Suppressor macrophage treated with lipopolysaccharide for 4 hours (primary cell): ENCODE results near the gene ZNF26.
A peak's percentile ranks its signal among the peaks of the same experiment; 100 is the strongest.
"Not testable (repeated sequence)": the region's sequence is repeated elsewhere in the genome, so short reads cannot be mapped to it uniquely, and the experiment has no call there.

Experiments
- DNase-seq: peaks from one replicate; pipeline ENCODE4 v3.0.0-alpha.2; 2020

The ZNF26 gene

GRCh38 chr12:132955094-132956010 lies 30.8 kb upstream of the ZNF26 start:
- DNase-seq = peak; percentile 6

GRCh38 chr12:132956011-132956788 lies 30.0 kb upstream of the ZNF26 start, which contains the start of gene ZNF605:
TSS of gene ZNF605 (minus strand) at chr12:132956306. CDS start at chr12:132945635, 10,671 bp downstream.
- DNase-seq = peak; percentile 89

GRCh38 chr12:132961790-132962189 lies 24.4 kb upstream of the ZNF26 start:
- not testable (repeated sequence) for DNase-seq

GRCh38 chr12:132963947-132964346 lies 22.2 kb upstream of the ZNF26 start:
- not testable (repeated sequence) for DNase-seq

- no peak for DNase-seq
Measured at GRCh38 chr12:132965796-132966195, 20.4 kb upstream of the ZNF26 start.

GRCh38 chr12:132966676-132967415 lies 19.3 kb upstream of the ZNF26 start:
- no peak for DNase-seq

GRCh38 chr12:132967736-132968135 lies 18.4 kb upstream of the ZNF26 start:
- DNase-seq = no peak

- no peak for DNase-seq
Measured at GRCh38 chr12:132972374-132972773, 13.8 kb upstream of the ZNF26 start.

GRCh38 chr12:132976870-132977269 lies 9.3 kb upstream of the ZNF26 start:
- DNase-seq = peak; percentile 20

- DNase-seq = peak; percentile 2
Measured at GRCh38 chr12:132986885-132987225, 688 bp downstream of the ZNF26 start.

GRCh38 chr12:132998741-132999140 lies 12.6 kb downstream of the ZNF26 start:
- no peak for DNase-seq

GRCh38 chr12:133010657-133011297 lies 24.6 kb downstream of the ZNF26 start:
- no peak for DNase-seq

GRCh38 chr12:133023566-133023965 lies 37.4 kb downstream of the ZNF26 start:
- DNase-seq = no peak

GRCh38 chr12:133026996-133027395 lies 40.8 kb downstream of the ZNF26 start:
- no peak for DNase-seq

GRCh38 chr12:133037207-133038005 lies 51.2 kb downstream of the ZNF26 start, which contains the start of gene ZNF84:
TSS of gene ZNF84 (plus strand) at chr12:133037509. CDS start at chr12:133041468, 3,959 bp downstream.
- peak; percentile 100 for DNase-seq

- DNase-seq = no peak
Measured at GRCh38 chr12:133038118-133038709, 52.0 kb downstream of the ZNF26 start.

GRCh38 chr12:133046698-133047097 lies 60.5 kb downstream of the ZNF26 start:
- DNase-seq = no peak

GRCh38 chr12:133057446-133057845 lies 71.3 kb downstream of the ZNF26 start:
- DNase-seq = no peak

GRCh38 chr12:133058203-133059113 lies 72.3 kb downstream of the ZNF26 start:
- DNase-seq = no peak

- no peak for DNase-seq
Measured at GRCh38 chr12:133061954-133062353, 75.8 kb downstream of the ZNF26 start.
